ENCODE results near the gene KLF14.

The KLF14 gene

GRCh38 chr7:130741331-130741995 lies 7.5 kb upstream of the KLF14 start:
- Histone ChIP-seq H3K4me3 (ENCODE audit: low read length) (no peak overlapping the region), H3K36me3 (ENCODE audit: insufficient read depth, low read depth, low read length) (no peaks in the 10 kb centered on the region), H3K27ac (ENCODE audit: low read length) (no peak overlapping the region), H3K9me3 (ENCODE audit: insufficient read depth, low read depth, low read length) (no peaks in the 10 kb centered on the region), H3K4me1 (ENCODE audit: insufficient read depth, low read length) (no peaks in the 10 kb centered on the region), H3K9ac (ENCODE audit: low read depth, low read length) (no peak overlapping the region), H3K27me3 (ENCODE audit: insufficient read depth, low read length) (peaks cover 39% of the 10 kb centered on the region)

- Histone ChIP-seq H3K4me1 (ENCODE audit: insufficient read depth, low read length) (no peaks in the 10 kb centered on the region), H3K36me3 (ENCODE audit: insufficient read depth, low read depth, low read length) (no peaks in the 10 kb centered on the region), H3K9ac (ENCODE audit: low read depth, low read length) (no peak overlapping the region), H3K27ac (ENCODE audit: low read length) (no peak overlapping the region), H3K4me3 (ENCODE audit: low read length) (no peak overlapping the region), H3K27me3 (ENCODE audit: insufficient read depth, low read length) (peaks cover 47% of the 10 kb centered on the region), H3K9me3 (ENCODE audit: insufficient read depth, low read depth, low read length) (no peaks in the 10 kb centered on the region)
Observed at GRCh38 chr7:130740606-130741005, 6.6 kb upstream of the KLF14 start.

GRCh38 chr7:130736298-130736900 lies 2.4 kb upstream of the KLF14 start:
- H3K4me3 ChIP-seq (ENCODE audit: low read length): no peak overlapping the region
- no peak overlapping the region for H3K27ac ChIP-seq (ENCODE audit: low read length)
- H3K4me1 ChIP-seq (ENCODE audit: insufficient read depth, low read length): peaks cover 4% of the 10 kb centered on the region; the same call in 1 of the 2 replicates
- no peaks in the 10 kb centered on the region for H3K36me3 ChIP-seq (ENCODE audit: insufficient read depth, low read depth, low read length)
- no peak overlapping the region for H3K9ac ChIP-seq (ENCODE audit: low read depth, low read length)
- H3K9me3 ChIP-seq (ENCODE audit: insufficient read depth, low read depth, low read length): peaks cover 8% of the 10 kb centered on the region; the same call in 1 of the 2 replicates
- peaks cover 88% of the 10 kb centered on the region for H3K27me3 ChIP-seq (ENCODE audit: insufficient read depth, low read length)

- H3K27ac ChIP-seq (ENCODE audit: low read length): no peak overlapping the region
- peaks cover 4% of the 10 kb centered on the region; the same call in 1 of the 2 replicates for H3K4me1 ChIP-seq (ENCODE audit: insufficient read depth, low read length)
- H3K9ac ChIP-seq (ENCODE audit: low read depth, low read length): no peak overlapping the region
- H3K36me3 ChIP-seq (ENCODE audit: insufficient read depth, low read depth, low read length): no peaks in the 10 kb centered on the region
- H3K9me3 ChIP-seq (ENCODE audit: insufficient read depth, low read depth, low read length): peaks cover 8% of the 10 kb centered on the region; the same call in 1 of the 2 replicates
- peaks cover 94% of the 10 kb centered on the region for H3K27me3 ChIP-seq (ENCODE audit: insufficient read depth, low read length)
- peak overlapping the region; percentile 70 for H3K4me3 ChIP-seq (ENCODE audit: low read length)
Observed at GRCh38 chr7:130734815-130735716, 1.1 kb upstream of the KLF14 start.

GRCh38 chr7:130732980-130733930 lies 752 bp downstream of the KLF14 start:
- Histone ChIP-seq H3K36me3 (ENCODE audit: insufficient read depth, low read depth, low read length) (no peaks in the 10 kb centered on the region), H3K4me3 (ENCODE audit: low read length) (peak overlapping the region; percentile 54), H3K27ac (ENCODE audit: low read length) (no peak overlapping the region), H3K9ac (ENCODE audit: low read depth, low read length) (no peak overlapping the region), H3K4me1 (ENCODE audit: insufficient read depth, low read length) (peaks cover 4% of the 10 kb centered on the region; the same call in 1 of the 2 replicates), H3K9me3 (ENCODE audit: insufficient read depth, low read depth, low read length) (peaks cover 8% of the 10 kb centered on the region; the same call in 1 of the 2 replicates), H3K27me3 (ENCODE audit: insufficient read depth, low read length) (peaks cover 97% of the 10 kb centered on the region)

GRCh38 chr7:130723784-130724183 lies 10.2 kb downstream of the KLF14 start:
- Histone ChIP-seq H3K27me3 (ENCODE audit: insufficient read depth, low read length) (peaks cover 3% of the 10 kb centered on the region; the same call in 1 of the 2 replicates), H3K36me3 (ENCODE audit: insufficient read depth, low read depth, low read length) (no peaks in the 10 kb centered on the region), H3K9ac (ENCODE audit: low read depth, low read length) (no peak overlapping the region), H3K4me3 (ENCODE audit: low read length) (no peak overlapping the region), H3K9me3 (ENCODE audit: insufficient read depth, low read depth, low read length) (no peaks in the 10 kb centered on the region), H3K4me1 (ENCODE audit: insufficient read depth, low read length) (no peaks in the 10 kb centered on the region), H3K27ac (ENCODE audit: low read length) (no peak overlapping the region)

- H3K9ac ChIP-seq (ENCODE audit: low read depth, low read length): no peak overlapping the region
- no peaks in the 10 kb centered on the region for H3K4me1 ChIP-seq (ENCODE audit: insufficient read depth, low read length)
Observed at GRCh38 chr7:130721486-130722277, 12.3 kb downstream of the KLF14 start.

GRCh38 chr7:130719541-130719940 lies 14.5 kb downstream of the KLF14 start:
- Histone ChIP-seq H3K9ac (ENCODE audit: low read depth, low read length) (no peak overlapping the region), H3K9me3 (ENCODE audit: insufficient read depth, low read depth, low read length) (no peaks in the 10 kb centered on the region), H3K27ac (ENCODE audit: low read length) (no peak overlapping the region), H3K27me3 (ENCODE audit: insufficient read depth, low read length) (no peaks in the 10 kb centered on the region), H3K36me3 (ENCODE audit: insufficient read depth, low read depth, low read length) (no peaks in the 10 kb centered on the region), H3K4me3 (ENCODE audit: low read length) (no peak overlapping the region), H3K4me1 (ENCODE audit: insufficient read depth, low read length) (no peaks in the 10 kb centered on the region)

More at GRCh38 chr7:130721486-130722277, 12.3 kb downstream of the KLF14 start:
- Histone ChIP-seq H3K36me3 (ENCODE audit: insufficient read depth, low read depth, low read length) (no peaks in the 10 kb centered on the region), H3K4me3 (ENCODE audit: low read length) (no peak overlapping the region), H3K9me3 (ENCODE audit: insufficient read depth, low read depth, low read length) (no peaks in the 10 kb centered on the region), H3K27me3 (ENCODE audit: insufficient read depth, low read length) (no peaks in the 10 kb centered on the region), H3K27ac (ENCODE audit: low read length) (no peak overlapping the region)

- Histone ChIP-seq H3K4me3 (ENCODE audit: low read length) (no peak overlapping the region), H3K27ac (ENCODE audit: low read length) (no peak overlapping the region), H3K27me3 (ENCODE audit: insufficient read depth, low read length) (no peaks in the 10 kb centered on the region), H3K9me3 (ENCODE audit: insufficient read depth, low read depth, low read length) (no peaks in the 10 kb centered on the region), H3K36me3 (ENCODE audit: insufficient read depth, low read depth, low read length) (no peaks in the 10 kb centered on the region), H3K9ac (ENCODE audit: low read depth, low read length) (no peak overlapping the region), H3K4me1 (ENCODE audit: insufficient read depth, low read length) (no peaks in the 10 kb centered on the region)
Observed at GRCh38 chr7:130712416-130712815, 21.6 kb downstream of the KLF14 start.

GRCh38 chr7:130708766-130709165 lies 25.2 kb downstream of the KLF14 start:
- H3K9me3 ChIP-seq (ENCODE audit: insufficient read depth, low read depth, low read length): 0 out of 2 replicates have a peak, but pooled peaks cover 9% of the 10 kb centered on the region
- H3K4me3 ChIP-seq (ENCODE audit: low read length): no peak overlapping the region
- H3K36me3 ChIP-seq (ENCODE audit: insufficient read depth, low read depth, low read length): no peaks in the 10 kb centered on the region
- H3K27ac ChIP-seq (ENCODE audit: low read length): no peak overlapping the region
- H3K27me3 ChIP-seq (ENCODE audit: insufficient read depth, low read length): no peaks in the 10 kb centered on the region
- H3K4me1 ChIP-seq (ENCODE audit: insufficient read depth, low read length): no peaks in the 10 kb centered on the region
- H3K9ac ChIP-seq (ENCODE audit: low read depth, low read length): no peak overlapping the region

Data from iPS-20b (cell line).